B cell (primary cell): ENCODE measurements around the gene BHLHE41. TPM values are rescaled to one million over a fixed set of nuclear protein-coding genes. Genes with fewer than 3 reads are reported as not detected.

ENCODE experiments used
- ATAC-seq: fragments of 200-7000 bp; cut with Tn5 transposase; one replicate; pipeline ENCODE4 v1.10.0; 2021; ENCODE audit warnings: low read depth, mild to moderate bottlenecking, moderate number of reproducible peaks, moderate library complexity
- CTCF ChIA-PET: fragments of 350-600 bp; sonication (Branson Sonifier 250); formaldehyde crosslinking; loops from one replicate; lab custom pipeline; 2021; ENCODE audit warnings: antibody characterized with exemption, inconsistent platforms; lab: Charles Lee
- POLR2A ChIA-PET: fragments of 350-600 bp; sonication (Branson Sonifier 250); formaldehyde crosslinking; loops from one replicate; lab custom pipeline; 2021; ENCODE audit warnings: antibody characterized with exemption; lab: Charles Lee
- DNase-seq: peaks from one replicate; pipeline ENCODE4 v3.0.0; 2013
- H2AFZ ChIP-seq: 2 replicates; pipeline ENCODE4 v1.6.1; 2012; ENCODE audit warnings: mild to moderate bottlenecking, low read depth, low read length; ENCODE audit not compliant: insufficient read depth, poor library complexity, severe bottlenecking
- H3K27ac ChIP-seq, 2 donors: 1 replicate in 1 of 2; 2 replicates in 1 of 2; pipeline ENCODE4 v1.5.1; 2012 to 2013; ENCODE audit warnings: low read length in 2 of 2, mild to moderate bottlenecking in 2 of 2, moderate library complexity in 1 of 2
- H3K27me3 ChIP-seq, 4 experiments: fragments of 200-600 bp in 1 of 4; sonication (generic) in 1 of 4; replicated peaks in 1 of 4; 1 replicate in 2 of 4; 2 replicates in 2 of 4; pipeline versions ENCODE4 v1.6.1 to v1.7.0; 2013 to 2016; ENCODE audit warnings: low read length in 3 of 4, mild to moderate bottlenecking in 2 of 4, mixed read lengths in 1 of 4, moderate library complexity in 1 of 4; ENCODE audit not compliant: insufficient read depth in 4 of 4, control insufficient read depth in 3 of 4; ENCODE audit errors: control extremely low read depth in 1 of 4
- H3K36me3 ChIP-seq, 2 experiments: replicated peaks in 1 of 2; 1 replicate in 1 of 2; 2 replicates in 1 of 2; pipeline versions ENCODE4 v1.6.1 to v1.7.1; 2013; ENCODE audit warnings: low read length in 1 of 2; ENCODE audit not compliant: insufficient read depth in 2 of 2, control insufficient read depth in 1 of 2; ENCODE audit errors: control extremely low read depth in 1 of 2, extremely low read depth in 1 of 2
- H3K4me1 ChIP-seq, 2 donors: fragments of 200-600 bp in 1 of 2; sonication (generic) in 1 of 2; 1 replicate in 1 of 2; 2 replicates in 1 of 2; pipeline versions ENCODE4 v1.5.1 to v1.6.1; 2013 to 2017; ENCODE audit warnings: low read length in 2 of 2; ENCODE audit not compliant: control insufficient read depth in 2 of 2, insufficient read depth in 2 of 2
- H3K4me2 ChIP-seq: replicated peaks from 2 replicates; pipeline ENCODE3; 2012; ENCODE audit warnings: mild to moderate bottlenecking, low read depth, low read length; ENCODE audit not compliant: poor library complexity, severe bottlenecking
- H3K4me3 ChIP-seq, 5 experiments: fragments of 200-600 bp in 1 of 5; sonication (generic) in 1 of 5; 1 replicate in 3 of 5; 2 replicates in 2 of 5; pipeline versions ENCODE4 v1.5.1 to v1.7.0; 2011 to 2016; ENCODE audit warnings: low read length in 4 of 5, mild to moderate bottlenecking in 4 of 5, low read depth in 2 of 5, control low read depth in 1 of 5, moderate library complexity in 1 of 5; ENCODE audit not compliant: insufficient read depth in 1 of 5; ENCODE audit errors: control extremely low read depth in 1 of 5, extremely low read depth in 1 of 5
- H3K79me2 ChIP-seq: fragments of 200-600 bp; sonication (generic); one replicate; pipeline ENCODE4 v1.6.0; 2016; ENCODE audit warnings: low read length; ENCODE audit not compliant: control insufficient read depth, insufficient read depth
- H3K9ac ChIP-seq: fragments of 200-600 bp; sonication (generic); 2 replicates; pipeline ENCODE4 v1.6.1; 2017; ENCODE audit warnings: mild to moderate bottlenecking, low read length, moderate library complexity
- H3K9me3 ChIP-seq, 3 donors: one replicate each; pipeline versions ENCODE4 v1.6.1 to v1.7.1; 2013; ENCODE audit warnings: low read length in 2 of 3; ENCODE audit not compliant: control insufficient read depth in 2 of 3, insufficient read depth in 1 of 3; ENCODE audit errors: control extremely low read depth in 1 of 3
- H4K20me1 ChIP-seq: 2 replicates; pipeline ENCODE4 v1.6.0; 2012; ENCODE audit warnings: mild to moderate bottlenecking, low read length; ENCODE audit not compliant: insufficient read depth, control insufficient read depth, poor library complexity, severe bottlenecking
- H3K27ac Mint-ChIP-seq: one replicate; pipeline ENCODE4 v1.8.0; 2021; ENCODE audit warnings: mixed read lengths
- H3K27me3 Mint-ChIP-seq: one replicate; pipeline ENCODE4 v1.8.0; 2021; ENCODE audit warnings: mixed read lengths
- H3K4me1 Mint-ChIP-seq: one replicate; pipeline ENCODE4 v1.8.0; 2021; ENCODE audit warnings: mixed read lengths
- H3K4me3 Mint-ChIP-seq: one replicate; pipeline ENCODE4 v1.8.0; 2021; ENCODE audit warnings: mixed read lengths
- H3K9me3 Mint-ChIP-seq: one replicate; pipeline ENCODE4 v1.8.0; 2022; ENCODE audit warnings: mixed read lengths; ENCODE audit not compliant: insufficient read depth
- EZH2 ChIP-seq: IDR thresholded peaks from 2 replicates; pipeline ENCODE4 v1.6.1; 2012; ENCODE audit warnings: borderline replicate concordance, low read depth, mild to moderate bottlenecking, moderate library complexity, low read length; ENCODE audit not compliant: insufficient read depth, poor library complexity, severe bottlenecking
- WGBS: methylation state at CpG from one replicate; pipeline ENCODE4 v1.1.5; 2013; ENCODE audit warnings: missing lambda C conversion rate; ENCODE audit not compliant: insufficient coverage; 5-methylcytosine and 5-hydroxymethylcytosine counted together
- intact Hi-C: fragments of 100-400 bp; cut with micrococcal nuclease; formaldehyde crosslinking; loops from one replicate; pipeline ENCODE4 v1.10.0; 2022
- polyA plus RNA-seq: library from polyadenylated mRNA; depleted of rRNA; stranded (reverse); fragments of >200 nt; gene quantifications from 2 replicates; pipeline ENCODE4 v1.2.3, GENCODE V29; 2012
- total RNA-seq, 2 donors: library from RNA; stranded (reverse); fragments of 120-200 nt in 1 of 2; gene quantifications; 1 replicate in 1 of 2; 2 replicates in 1 of 2; pipeline versions ENCODE4 v1.2.3 to v1.2.4, GENCODE V29; 2013 to 2022
- TF ChIP-seq, protein P1 (sequence below): fragments of 200-600 bp; IDR thresholded peaks from one replicate; pipeline ENCODE4 v1.8.0; 2022; ENCODE audit warnings: antibody characterized with exemption, mild to moderate bottlenecking

The BHLHE41 gene
- total and polyA plus RNA-seq, 2 donors (not counting 1 experiment from before 2014, with no cell fraction given), result 12.0 to 57.2 TPM

DNA sequence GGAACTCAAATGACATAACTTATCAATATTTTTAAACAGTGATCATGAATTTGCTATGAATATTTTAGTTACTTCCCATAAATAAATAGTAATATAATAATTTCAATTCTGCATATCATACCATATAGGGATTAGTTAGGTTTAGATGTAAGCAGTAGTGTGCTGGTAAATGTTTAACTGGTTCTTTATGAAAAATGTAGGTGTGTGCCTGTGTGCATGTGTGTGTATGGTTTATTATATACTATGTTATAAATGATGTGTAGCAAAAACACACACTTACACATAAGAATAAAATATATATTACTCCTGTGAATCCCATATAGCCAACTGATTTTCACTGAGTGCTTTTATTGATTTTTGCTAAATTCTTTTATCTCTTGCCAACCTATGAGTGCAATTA lies 14.0 kb upstream of the BHLHE41 start:
- Mint-ChIP-seq H3K27me3 (no peaks in the 10 kb centered on the region), H3K4me3 (no peak overlapping the region), H3K9me3 (no peaks in the 10 kb centered on the region), H3K27ac (no peak overlapping the region), H3K4me1 (peaks cover 31% of the 10 kb centered on the region)
- H3K36me3 ChIP-seq, result no peaks in the 10 kb centered on the region
- no peaks in the 10 kb centered on the region for H3K9me3 ChIP-seq
- ChIA-PET CTCF (no interaction called here), POLR2A (no interaction called here)
- no peak overlapping the region for H3K27ac ChIP-seq
- intact Hi-C loops, result no loop called here
- ATAC-seq (no peak), DNase-seq (no peak)
- H3K9ac ChIP-seq, result no peak overlapping the region
- peaks cover 4 to 30% of the 10 kb centered on the region in 2 donors for H3K4me1 ChIP-seq
- no peak overlapping the region for H2AFZ ChIP-seq
- H3K79me2 ChIP-seq, result peaks cover 4% of the 10 kb centered on the region
- no peaks in the 10 kb centered on the region for H3K27me3 ChIP-seq
- no peaks in the 10 kb centered on the region for H4K20me1 ChIP-seq
- H3K4me2 ChIP-seq, result no peak overlapping the region
- H3K4me3 ChIP-seq, result no peak overlapping the region
- TF ChIP-seq, protein P1, sequence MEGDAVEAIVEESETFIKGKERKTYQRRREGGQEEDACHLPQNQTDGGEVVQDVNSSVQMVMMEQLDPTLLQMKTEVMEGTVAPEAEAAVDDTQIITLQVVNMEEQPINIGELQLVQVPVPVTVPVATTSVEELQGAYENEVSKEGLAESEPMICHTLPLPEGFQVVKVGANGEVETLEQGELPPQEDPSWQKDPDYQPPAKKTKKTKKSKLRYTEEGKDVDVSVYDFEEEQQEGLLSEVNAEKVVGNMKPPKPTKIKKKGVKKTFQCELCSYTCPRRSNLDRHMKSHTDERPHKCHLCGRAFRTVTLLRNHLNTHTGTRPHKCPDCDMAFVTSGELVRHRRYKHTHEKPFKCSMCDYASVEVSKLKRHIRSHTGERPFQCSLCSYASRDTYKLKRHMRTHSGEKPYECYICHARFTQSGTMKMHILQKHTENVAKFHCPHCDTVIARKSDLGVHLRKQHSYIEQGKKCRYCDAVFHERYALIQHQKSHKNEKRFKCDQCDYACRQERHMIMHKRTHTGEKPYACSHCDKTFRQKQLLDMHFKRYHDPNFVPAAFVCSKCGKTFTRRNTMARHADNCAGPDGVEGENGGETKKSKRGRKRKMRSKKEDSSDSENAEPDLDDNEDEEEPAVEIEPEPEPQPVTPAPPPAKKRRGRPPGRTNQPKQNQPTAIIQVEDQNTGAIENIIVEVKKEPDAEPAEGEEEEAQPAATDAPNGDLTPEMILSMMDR, result no peak
- TF ChIP-seq EZH2, result no peak

DNA sequence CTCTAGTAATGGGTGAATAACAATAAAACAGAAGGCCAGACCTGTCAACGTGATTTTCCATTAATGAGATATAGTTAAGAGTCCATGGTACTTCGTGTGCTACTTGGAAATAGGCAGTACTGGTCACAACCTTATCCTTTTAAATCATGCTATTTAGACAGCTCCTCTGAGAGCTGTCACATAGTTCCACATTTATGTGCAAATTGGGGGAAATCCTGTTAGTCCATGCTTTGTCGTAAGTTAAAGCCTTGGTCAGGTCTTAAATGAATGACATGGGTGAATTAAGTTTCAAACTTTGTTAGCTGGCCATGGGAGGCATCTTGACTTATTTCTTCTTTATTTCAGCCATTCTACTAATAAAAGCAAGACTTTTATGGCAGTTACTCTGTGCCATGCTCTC lies 11.9 kb upstream of the BHLHE41 start:
- CTCF ChIA-PET, result interaction anchor here (1.0 to 1.5 kb wide), 3 partner anchors 9 to 20 kb away, joined by 3 to 4 read pairs (median 3); no protein-coding TSS in a partner anchor

More for the DNA sequence above, 11.9 kb upstream of the BHLHE41 start:
- H3K27ac Mint-ChIP-seq, result no peak overlapping the region
- peaks cover 42% of the 10 kb centered on the region for H3K4me1 Mint-ChIP-seq
- TF ChIP-seq, protein P1, result no peak
- TF ChIP-seq EZH2, result no peak
- no peak overlapping the region for H3K4me3 ChIP-seq
- H3K79me2 ChIP-seq, result no peaks in the 10 kb centered on the region
- H3K9ac ChIP-seq, result no peak overlapping the region
- no peaks in the 10 kb centered on the region for H3K9me3 Mint-ChIP-seq
- H2AFZ ChIP-seq, result no peak overlapping the region
- intact Hi-C loops, result no loop called here
- no peaks in the 10 kb centered on the region for H3K27me3 ChIP-seq
- H3K9me3 ChIP-seq, result no peaks in the 10 kb centered on the region
- H3K27me3 Mint-ChIP-seq, result no peaks in the 10 kb centered on the region
- no peak overlapping the region for H3K4me3 Mint-ChIP-seq
- H4K20me1 ChIP-seq, result no peaks in the 10 kb centered on the region
- DNase-seq (no peak), ATAC-seq (no peak)
- no peak overlapping the region for H3K27ac ChIP-seq
- WGBS, result no CpG with 5 or more reads among the region's 3 CpGs
- H3K4me1 ChIP-seq, result peaks cover 9 to 40% of the 10 kb centered on the region in 2 donors
- no peaks in the 10 kb centered on the region for H3K36me3 ChIP-seq
- H3K4me2 ChIP-seq, result no peak overlapping the region
- POLR2A ChIA-PET, result no interaction called here
